GM21723 (cell line): ENCODE measurements around the gene YIPF3.
"Not testable (repeated sequence)": the region's sequence is repeated elsewhere in the genome, so short reads cannot be mapped to it uniquely, and the experiment has no call there.

Experiments
- ATAC-seq: cut with Tn5 transposase; IDR thresholded peaks from one replicate; pipeline ENCODE4 v1.9.1; 2021; ENCODE audit warnings: mild to moderate bottlenecking, moderate library complexity; ENCODE audit not compliant: unreplicated experiment

YIPF3 gene

GRCh38 chr6:43467265-43467664 is 49.5 kb downstream of the YIPF3 start:
- not testable (repeated sequence) for ATAC-seq

DNA sequence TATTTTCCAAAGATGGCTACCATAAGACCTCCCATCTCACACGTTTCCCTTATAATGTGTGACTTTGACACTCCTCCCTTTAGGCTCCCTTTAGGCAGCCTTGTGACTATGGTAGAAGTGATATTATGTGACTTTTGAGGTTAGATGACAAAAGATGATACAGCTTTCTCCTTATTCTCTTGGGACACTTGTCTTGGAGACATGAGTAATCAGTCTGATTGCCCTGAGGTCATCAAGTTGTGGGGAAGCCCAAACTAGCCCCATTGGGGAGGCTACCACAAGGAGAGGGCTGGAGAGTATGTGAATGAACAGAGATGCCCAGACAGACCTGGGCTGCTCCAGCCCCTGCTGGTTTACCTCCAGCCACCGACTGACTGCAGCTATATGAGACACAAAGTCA is 50.8 kb downstream of the YIPF3 start:
- ATAC-seq = no peak

DNA sequence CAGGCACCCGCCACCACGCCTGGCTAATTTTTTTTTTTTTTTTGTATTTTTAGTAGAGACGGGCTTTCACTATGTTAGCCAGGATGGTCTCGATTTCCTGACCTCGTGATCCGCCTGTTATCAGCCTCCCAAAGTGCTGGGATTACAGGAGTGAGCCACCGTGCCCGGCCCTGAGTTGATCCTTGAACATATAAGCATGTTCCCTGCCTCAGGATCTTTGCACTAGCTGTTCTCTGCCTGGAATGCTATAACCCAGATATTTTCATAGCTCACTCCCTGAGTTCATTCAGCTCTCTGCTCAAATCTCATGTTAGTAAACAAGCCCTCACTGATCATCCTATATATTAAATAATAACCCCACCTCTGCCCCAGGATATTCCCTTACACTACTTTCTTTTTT is 52.4 kb downstream of the YIPF3 start:
- no peak for ATAC-seq

- no peak for ATAC-seq
Observed at GRCh38 chr6:43461936-43462335, 54.8 kb downstream of the YIPF3 start.
